GM12878 (cell line): ENCODE results near the gene HSFX3. TPM values are rescaled to one million over a fixed set of nuclear protein-coding genes. Genes with fewer than 3 reads are reported as not detected.

ENCODE experiments used
- BHLHE40 ChIP-seq, 2 experiments: fragments of 450-650 bp in 1 of 2; IDR thresholded peaks; 2 replicates each; pipeline ENCODE4 v1.6.1; 2011 to 2017; ENCODE audit warnings: low read depth in 2 of 2, borderline replicate concordance in 1 of 2, improper control_type of control experiment in 1 of 2, low read length in 1 of 2, mild to moderate bottlenecking in 1 of 2
- CBFB ChIP-seq: IDR thresholded peaks from 2 replicates; pipeline ENCODE4 v1.6.1; 2016; ENCODE audit warnings: antibody characterized with exemption, low read depth
- CBX5 ChIP-seq: sonication (generic); IDR thresholded peaks from 2 replicates; pipeline ENCODE4 v1.6.1; 2016; ENCODE audit warnings: low read depth, moderate library complexity, mild to moderate bottlenecking, inconsistent platforms
- DPF2 ChIP-seq: fragments of 450-650 bp; IDR thresholded peaks from 2 replicates; pipeline ENCODE4 v1.6.1; 2017; ENCODE audit warnings: mild to moderate bottlenecking
- EP300 ChIP-seq, 2 experiments: fragments of 150-350 bp in 1 of 2; IDR thresholded peaks; 2 replicates each; pipeline ENCODE4 v1.6.1; 2011 to 2012; ENCODE audit warnings: low read depth in 2 of 2, low read length in 2 of 2, borderline replicate concordance in 1 of 2, improper control_type of control experiment in 1 of 2, inconsistent platforms in 1 of 2; ENCODE audit not compliant: control insufficient read depth in 1 of 2
- FOXK2 ChIP-seq: fragments of 450-650 bp; IDR thresholded peaks from 2 replicates; pipeline ENCODE4 v1.6.1; 2017; ENCODE audit warnings: mild to moderate bottlenecking, moderate library complexity
- IKZF1 ChIP-seq: fragments of 450-650 bp; conservative IDR thresholded peaks from 2 replicates; pipeline ENCODE4 v1.6.1; 2017; ENCODE audit warnings: antibody characterized with exemption, mild to moderate bottlenecking
- LARP7 ChIP-seq: fragments of 450-650 bp; IDR thresholded peaks from 2 replicates; pipeline ENCODE4 v1.6.1; 2017; ENCODE audit warnings: mild to moderate bottlenecking
- MEF2A ChIP-seq: IDR thresholded peaks from 2 replicates; pipeline ENCODE4 v1.6.1; 2011; ENCODE audit warnings: low read depth, mild to moderate bottlenecking, low read length, moderate library complexity; ENCODE audit not compliant: insufficient read depth
- MYC ChIP-seq: IDR thresholded peaks from 2 replicates; pipeline ENCODE4 v1.6.1; 2011; ENCODE audit warnings: mild to moderate bottlenecking, low read length, moderate library complexity, inconsistent platforms; ENCODE audit not compliant: insufficient read depth, insufficient replicate concordance, insufficient read length, severe bottlenecking
- NBN ChIP-seq: fragments of 450-650 bp; IDR thresholded peaks from 2 replicates; pipeline ENCODE4 v1.6.1; 2016
- NR2C1 ChIP-seq: fragments of 450-650 bp; IDR thresholded peaks from 2 replicates; pipeline ENCODE4 v1.6.1; 2017; ENCODE audit warnings: antibody characterized with exemption, mild to moderate bottlenecking, moderate library complexity
- NR2F1 ChIP-seq: fragments of 450-650 bp; conservative IDR thresholded peaks from 2 replicates; pipeline ENCODE4 v1.6.1; 2017; ENCODE audit warnings: mild to moderate bottlenecking
- PAX5 ChIP-seq: IDR thresholded peaks from 2 replicates; pipeline ENCODE4 v1.6.1; 2011; ENCODE audit warnings: low read depth, low read length, borderline replicate concordance
- POLR2AphosphoS5 ChIP-seq: IDR thresholded peaks from 2 replicates; pipeline ENCODE4 v1.6.1; 2011; ENCODE audit warnings: mild to moderate bottlenecking, low read length, inconsistent platforms
- RCOR1 ChIP-seq: conservative IDR thresholded peaks from 2 replicates; pipeline ENCODE4 v1.6.1; 2012; ENCODE audit warnings: low read depth, low read length, improper control_type of control experiment
- RELA ChIP-seq: fragments of 450-650 bp; IDR thresholded peaks from 2 replicates; pipeline ENCODE4 v1.8.0; 2014; ENCODE audit warnings: borderline replicate concordance; ENCODE audit not compliant: partially characterized antibody
- SMAD5 ChIP-seq: IDR thresholded peaks from 2 replicates; pipeline ENCODE4 v1.6.1; 2016; ENCODE audit warnings: antibody characterized with exemption, low read depth
- SMC3 ChIP-seq: IDR thresholded peaks from 2 replicates; pipeline ENCODE4 v1.6.1; 2011; ENCODE audit warnings: low read length, improper control_type of control experiment, borderline replicate concordance
- SPI1 ChIP-seq: IDR thresholded peaks from 2 replicates; pipeline ENCODE4 v1.6.1; 2011; ENCODE audit warnings: low read depth, mild to moderate bottlenecking, low read length, moderate library complexity, borderline replicate concordance; ENCODE audit not compliant: insufficient read depth
- SRF ChIP-seq, 2 experiments: IDR thresholded peaks; 2 replicates each; pipeline ENCODE4 v1.6.1; 2011; ENCODE audit warnings: low read depth in 2 of 2, low read length in 2 of 2, mild to moderate bottlenecking in 1 of 2, moderate library complexity in 1 of 2
- STAT3 ChIP-seq: IDR thresholded peaks from 2 replicates; pipeline ENCODE4 v1.6.1; 2011; ENCODE audit warnings: low read depth, low read length, improper control_type of control experiment
- polyA plus RNA-seq, 11 experiments: library from polyadenylated mRNA; depleted of rRNA in 4 of 11; unstranded in 6 of 11; stranded (reverse) in 5 of 11; fragments of >200 nt; fragmentation: Nextera tagmentation in 4 of 11; fragmentation: Illumina TruSeq in 1 of 11; extraction: Ambion mirVana in 4 of 11; extraction: Trizol in 1 of 11; gene quantifications; 1 replicate in 1 of 11; 2 replicates in 10 of 11; pipeline versions ENCODE4 v1.2.1 to v1.2.3, GENCODE V29; 2011 to 2016; ENCODE audit warnings: inconsistent platforms in 2 of 11, missing spikeins in 2 of 11, low read depth in 1 of 11
- total RNA-seq, 4 experiments: library from RNA; depleted of rRNA in 3 of 4; stranded (reverse); fragments of >200 nt in 3 of 4; fragmentation: Illumina TruSeq in 1 of 4; extraction: Trizol in 1 of 4; gene quantifications; 2 replicates each; pipeline versions ENCODE4 v1.2.1 to v1.2.3, GENCODE V29; 2013 to 2021
- TF ChIP-seq, protein P1 (sequence below), 3 experiments: IDR thresholded peaks in 2 of 3; conservative IDR thresholded peaks in 1 of 3; 2 replicates each; pipeline ENCODE4 v1.5.1; 2011; ENCODE audit warnings: low read depth in 3 of 3, low read length in 3 of 3, mild to moderate bottlenecking in 3 of 3, control low read depth in 2 of 3, moderate library complexity in 2 of 3, inconsistent platforms in 1 of 3, mixed read lengths in 1 of 3; ENCODE audit not compliant: control insufficient read depth in 2 of 3, insufficient read depth in 1 of 3; ENCODE audit errors: extremely low read depth in 1 of 3
- TF ChIP-seq, protein P2 (sequence below): IDR thresholded peaks from 2 replicates; pipeline ENCODE4 v1.6.1; 2012; ENCODE audit warnings: low read depth, low read length, improper control_type of control experiment
- TF ChIP-seq, protein P3 (sequence below): IDR thresholded peaks from 2 replicates; pipeline ENCODE4 v1.6.1; 2012; ENCODE audit warnings: low read depth, low read length, improper control_type of control experiment
- TF ChIP-seq, protein P4 (sequence below): IDR thresholded peaks from 2 replicates; pipeline ENCODE4 v1.6.1; 2011; ENCODE audit warnings: mild to moderate bottlenecking, low read depth, low read length, moderate library complexity; ENCODE audit not compliant: insufficient replicate concordance

HSFX3 gene
- total and polyA plus RNA-seq, 10 of the 15 experiments (the other 5 are each of a cell fraction or from before 2014, with no cell fraction given), result 0.05 to 0.40 (median 0.29) TPM; not detected in 5

DNA sequence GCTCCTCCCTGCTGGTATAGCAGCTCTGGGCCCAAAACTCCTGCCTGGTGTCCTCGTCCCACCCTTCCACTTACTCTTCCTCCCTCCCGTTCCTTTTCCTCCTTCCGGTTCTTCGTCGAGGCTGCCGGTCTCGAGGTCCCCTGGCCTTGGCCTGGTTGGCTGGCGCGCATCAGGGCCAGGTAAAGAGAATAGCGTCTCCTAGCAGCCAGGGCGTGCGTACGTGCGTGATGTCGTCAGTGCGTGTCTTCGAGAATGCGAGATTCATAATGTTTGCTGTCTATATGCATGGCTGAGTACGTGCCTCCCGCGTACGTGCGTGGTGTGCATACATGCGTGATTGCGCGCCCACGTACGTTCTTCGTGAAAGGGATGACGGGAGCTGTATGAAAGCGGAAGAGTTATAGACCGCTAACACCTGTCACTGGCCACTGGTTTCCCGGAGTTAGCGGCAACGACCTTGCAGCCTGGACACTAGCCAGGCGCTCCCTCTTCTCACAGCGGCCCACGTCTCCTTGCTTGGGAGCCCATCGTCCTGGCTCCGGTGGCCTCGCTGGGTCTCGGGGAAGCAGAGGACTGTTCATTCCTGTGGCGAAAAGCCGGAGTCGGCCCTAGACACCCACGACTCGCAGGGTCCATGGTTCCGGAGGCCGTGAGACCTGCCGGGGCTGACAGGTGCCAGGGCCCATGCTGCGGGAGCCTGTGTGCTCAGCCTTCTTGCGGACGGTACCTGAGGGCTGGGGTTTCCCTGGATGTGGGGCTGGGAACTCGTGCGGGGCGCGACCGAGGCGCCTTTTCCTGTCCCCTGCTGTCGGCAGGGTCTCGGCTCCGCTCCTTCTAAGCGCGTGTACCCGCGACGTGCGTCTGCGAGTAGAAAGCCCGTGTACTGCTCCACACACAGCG lies 8.9 kb downstream of the HSFX3 start, which contains the start of gene EOLA1 (continued):
- TF ChIP-seq FOXK2 (peak; percentile 25; the same call in 1 of the 2 replicates), NR2C1 (no peak), LARP7 (peak; percentile 21; the same call in 1 of the 2 replicates), SPI1 (peak; percentile 19; the same call in 1 of the 2 replicates), NBN (0 out of 2 replicates have a peak, but pooled peaks have one; percentile 47), MYC (no peak), MEF2A (no peak), EP300 (IDR thresholded peaks at IDR 0.05; ENCODE audit: borderline replicate concordance in 1 of 2, control insufficient read depth in 1 of 2, low read depth in 2 of 2, low read length in 2 of 2) (peak in 1 of 2 experiments; percentile 54; a peak in 1 of 4 replicates), RCOR1 (0 out of 2 replicates have a peak, but pooled peaks have one; percentile 37), BHLHE40 (IDR thresholded peaks at IDR 0.05; ENCODE audit: borderline replicate concordance in 1 of 2, low read depth in 2 of 2, low read length in 1 of 2) (peak; percentile 48 to 83; a peak in 1 of 4 replicates), CBFB (no peak), RELA (no peak), PAX5 (peak; percentile 96), POLR2AphosphoS5 (peak; percentile 94), NR2F1 (0 out of 2 replicates have a peak, but pooled peaks have one; percentile 19), DPF2 (peak; percentile 64; the same call in 1 of the 2 replicates), SRF (IDR thresholded peaks at IDR 0.05; ENCODE audit: low read depth in 2 of 2, low read length in 2 of 2) (peak in 1 of 2 experiments; percentile 5; a peak in 1 of 4 replicates), CBX5 (no peak), IKZF1 (peak; percentile 65), SMAD5 (peak; percentile 62; the same call in 1 of the 2 replicates), STAT3 (no peak), SMC3 (no peak)
- TF ChIP-seq, protein P1, sequence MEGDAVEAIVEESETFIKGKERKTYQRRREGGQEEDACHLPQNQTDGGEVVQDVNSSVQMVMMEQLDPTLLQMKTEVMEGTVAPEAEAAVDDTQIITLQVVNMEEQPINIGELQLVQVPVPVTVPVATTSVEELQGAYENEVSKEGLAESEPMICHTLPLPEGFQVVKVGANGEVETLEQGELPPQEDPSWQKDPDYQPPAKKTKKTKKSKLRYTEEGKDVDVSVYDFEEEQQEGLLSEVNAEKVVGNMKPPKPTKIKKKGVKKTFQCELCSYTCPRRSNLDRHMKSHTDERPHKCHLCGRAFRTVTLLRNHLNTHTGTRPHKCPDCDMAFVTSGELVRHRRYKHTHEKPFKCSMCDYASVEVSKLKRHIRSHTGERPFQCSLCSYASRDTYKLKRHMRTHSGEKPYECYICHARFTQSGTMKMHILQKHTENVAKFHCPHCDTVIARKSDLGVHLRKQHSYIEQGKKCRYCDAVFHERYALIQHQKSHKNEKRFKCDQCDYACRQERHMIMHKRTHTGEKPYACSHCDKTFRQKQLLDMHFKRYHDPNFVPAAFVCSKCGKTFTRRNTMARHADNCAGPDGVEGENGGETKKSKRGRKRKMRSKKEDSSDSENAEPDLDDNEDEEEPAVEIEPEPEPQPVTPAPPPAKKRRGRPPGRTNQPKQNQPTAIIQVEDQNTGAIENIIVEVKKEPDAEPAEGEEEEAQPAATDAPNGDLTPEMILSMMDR (IDR thresholded peaks at IDR 0.05 in 2 of 3, conservative IDR thresholded peaks at IDR 0.05 in 1 of 3; ENCODE audit: control insufficient read depth in 2 of 3, extremely low read depth in 1 of 3, insufficient read depth in 1 of 3, low read depth in 3 of 3, low read length in 3 of 3), result no peak
- TF ChIP-seq, protein P2, sequence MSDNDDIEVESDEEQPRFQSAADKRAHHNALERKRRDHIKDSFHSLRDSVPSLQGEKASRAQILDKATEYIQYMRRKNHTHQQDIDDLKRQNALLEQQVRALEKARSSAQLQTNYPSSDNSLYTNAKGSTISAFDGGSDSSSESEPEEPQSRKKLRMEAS, result peak; percentile 55
- TF ChIP-seq, protein P3, sequence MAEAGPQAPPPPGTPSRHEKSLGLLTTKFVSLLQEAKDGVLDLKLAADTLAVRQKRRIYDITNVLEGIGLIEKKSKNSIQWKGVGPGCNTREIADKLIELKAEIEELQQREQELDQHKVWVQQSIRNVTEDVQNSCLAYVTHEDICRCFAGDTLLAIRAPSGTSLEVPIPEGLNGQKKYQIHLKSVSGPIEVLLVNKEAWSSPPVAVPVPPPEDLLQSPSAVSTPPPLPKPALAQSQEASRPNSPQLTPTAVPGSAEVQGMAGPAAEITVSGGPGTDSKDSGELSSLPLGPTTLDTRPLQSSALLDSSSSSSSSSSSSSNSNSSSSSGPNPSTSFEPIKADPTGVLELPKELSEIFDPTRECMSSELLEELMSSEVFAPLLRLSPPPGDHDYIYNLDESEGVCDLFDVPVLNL, result no peak
- TF ChIP-seq, protein P4, sequence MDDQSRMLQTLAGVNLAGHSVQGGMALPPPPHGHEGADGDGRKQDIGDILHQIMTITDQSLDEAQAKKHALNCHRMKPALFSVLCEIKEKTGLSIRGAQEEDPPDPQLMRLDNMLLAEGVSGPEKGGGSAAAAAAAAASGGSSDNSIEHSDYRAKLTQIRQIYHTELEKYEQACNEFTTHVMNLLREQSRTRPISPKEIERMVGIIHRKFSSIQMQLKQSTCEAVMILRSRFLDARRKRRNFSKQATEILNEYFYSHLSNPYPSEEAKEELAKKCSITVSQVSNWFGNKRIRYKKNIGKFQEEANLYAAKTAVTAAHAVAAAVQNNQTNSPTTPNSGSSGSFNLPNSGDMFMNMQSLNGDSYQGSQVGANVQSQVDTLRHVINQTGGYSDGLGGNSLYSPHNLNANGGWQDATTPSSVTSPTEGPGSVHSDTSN, result peak; percentile 10
